GM13976 (cell line): Measurements from ENCODE around the gene SLC35E3.

ENCODE experiments used
- DNase-seq: peaks from one replicate; pipeline ENCODE4 v3.0.0; 2012; ENCODE audit warnings: low spot score
- CTCF ChIP-seq: IDR thresholded peaks from 2 replicates; pipeline ENCODE4 v1.5.1; 2012; ENCODE audit warnings: borderline replicate concordance, mild to moderate bottlenecking; ENCODE audit not compliant: insufficient read depth; ENCODE audit errors: extremely low read depth, missing control alignments, control extremely low read depth
- in situ Hi-C: fragments of 300-500 bp; cut with MboI; formaldehyde crosslinking; loops from one replicate; pipeline ENCODE4 v1.12.0; 2022; ENCODE audit warnings: low sequenced_read_pairs, mixed read lengths, inconsistent platforms; ENCODE audit not compliant: unreplicated experiment

Gene SLC35E3

GRCh38 chr12:68775121-68775630, 29.2 kb downstream of the SLC35E3 start:
- DNase-seq: no peak
- TF ChIP-seq CTCF: no peak
- in situ Hi-C loops: no loop called here

- in situ Hi-C loops: no loop called here
Measured at GRCh38 chr12:68776976-68777610, 31.1 kb downstream of the SLC35E3 start.

GRCh38 chr12:68779280-68779679, 33.3 kb downstream of the SLC35E3 start:
- DNase-seq: no peak
- in situ Hi-C loops: no loop called here

More at GRCh38 chr12:68776976-68777610, 31.1 kb downstream of the SLC35E3 start:
- DNase-seq: no peak
- TF ChIP-seq CTCF: no peak

GRCh38 chr12:68780731-68781130, 34.8 kb downstream of the SLC35E3 start:
- no peak for TF ChIP-seq CTCF
- no peak for DNase-seq
- in situ Hi-C loops: no loop called here

More at GRCh38 chr12:68779280-68779679, 33.3 kb downstream of the SLC35E3 start:
- TF ChIP-seq CTCF: no peak

- in situ Hi-C loops: no loop called here
- no peak for TF ChIP-seq CTCF
- DNase-seq: no peak
Measured at GRCh38 chr12:68781728-68782127, 35.8 kb downstream of the SLC35E3 start.

- no peak for TF ChIP-seq CTCF
- in situ Hi-C loops: no loop called here
- DNase-seq: no peak
Measured at GRCh38 chr12:68784015-68784414, 38.0 kb downstream of the SLC35E3 start.
